PC-9 (cell line): ENCODE data around the gene VPS39. TPM values are rescaled to one million over a fixed set of nuclear protein-coding genes. Genes with fewer than 3 reads are reported as not detected.

Experiments
- BruUV-seq: library from RNA; stranded (reverse); fragments of 400-500 nt; replicated peaks from 2 replicates; lab custom pipeline; 2021; lab: Mats Ljungman, UMichigan
- CTCF ChIA-PET: fragments of 300-600 bp; sonication (Branson Sonifier 250); formaldehyde crosslinking; loops from one replicate; lab custom pipeline; 2022; ENCODE audit warnings: antibody characterized with exemption; lab: Charles Lee
- POLR2A ChIA-PET: fragments of 300-600 bp; sonication (Branson Sonifier 250); formaldehyde crosslinking; loops from one replicate; lab custom pipeline; 2022; ENCODE audit warnings: antibody characterized with exemption; ENCODE audit not compliant: unreplicated experiment; lab: Charles Lee
- DNase-seq, 2 experiments: peaks; one replicate each; pipeline versions ENCODE4 v3.0.0 to v3.0.0-alpha.2; 2015 to 2022; ENCODE audit warnings: mixed read lengths in 1 of 2
- H2AFZ ChIP-seq: fragments of 200-600 bp; sonication (generic); 2 replicates; pipeline ENCODE4 v1.8.1; 2017; ENCODE audit warnings: antibody characterized with exemption
- H3F3A ChIP-seq: fragments of 200-600 bp; sonication (generic); 2 replicates; pipeline ENCODE4 v1.8.1; 2017; ENCODE audit warnings: antibody characterized with exemption, mild to moderate bottlenecking, low read depth; ENCODE audit not compliant: insufficient read depth
- H3K27ac ChIP-seq: fragments of 200-600 bp; sonication (generic); 2 replicates; pipeline ENCODE4 v1.6.1; 2016; ENCODE audit warnings: mixed run types
- H3K27me3 ChIP-seq: fragments of 200-600 bp; sonication (generic); 2 replicates; pipeline ENCODE4 v1.6.1; 2016; ENCODE audit warnings: low read depth, mixed run types; ENCODE audit not compliant: insufficient read depth
- H3K36me3 ChIP-seq: fragments of 200-600 bp; sonication (generic); 2 replicates; pipeline ENCODE4 v1.6.1; 2016; ENCODE audit warnings: low read depth, mixed run types
- H3K4me1 ChIP-seq: fragments of 200-600 bp; sonication (generic); replicated peaks from 2 replicates; pipeline ENCODE4 v1.6.1; 2016; ENCODE audit warnings: mixed run types; ENCODE audit not compliant: insufficient read depth
- H3K4me2 ChIP-seq: fragments of 200-600 bp; sonication (generic); 2 replicates; pipeline ENCODE4 v1.6.1; 2017; ENCODE audit warnings: mixed run types
- H3K4me3 ChIP-seq: fragments of 200-600 bp; sonication (generic); 2 replicates; pipeline ENCODE4 v1.6.1; 2016; ENCODE audit warnings: mixed run types
- H3K79me2 ChIP-seq: fragments of 200-600 bp; sonication (generic); 2 replicates; pipeline ENCODE4 v1.6.1; 2017; ENCODE audit warnings: low read depth, mixed run types
- H3K9me2 ChIP-seq: fragments of 200-600 bp; sonication (generic); 2 replicates; pipeline ENCODE4 v1.8.1; 2017; ENCODE audit warnings: mild to moderate bottlenecking; ENCODE audit not compliant: insufficient read depth
- H3K9me3 ChIP-seq: fragments of 200-600 bp; sonication (generic); 2 replicates; pipeline ENCODE4 v1.8.1; 2016; ENCODE audit warnings: low read depth; ENCODE audit not compliant: insufficient read depth
- H4K20me1 ChIP-seq: fragments of 200-600 bp; sonication (generic); 2 replicates; pipeline ENCODE4 v1.8.1; 2017; ENCODE audit not compliant: insufficient read depth
- CTCF ChIP-seq: fragments of 200-600 bp; sonication (generic); conservative IDR thresholded peaks from 2 replicates; pipeline ENCODE4 v1.6.1; 2017; ENCODE audit warnings: mixed run types, antibody characterized with exemption, mild to moderate bottlenecking, moderate library complexity
- EZH2 ChIP-seq: fragments of 200-600 bp; sonication (generic); IDR thresholded peaks from 2 replicates; pipeline ENCODE4 v1.8.0; 2017; ENCODE audit warnings: antibody characterized with exemption, low read depth
- intact Hi-C: fragments of 100-400 bp; cut with micrococcal nuclease; formaldehyde crosslinking; loops from one replicate; pipeline ENCODE4 v1.10.0; 2022; ENCODE audit not compliant: unreplicated experiment
- total RNA-seq: library from RNA; stranded (reverse); gene quantifications from 2 replicates; pipeline ENCODE4 v1.2.3, GENCODE V29; 2021

VPS39 gene
- total RNA-seq, 1 experiment from 2014 or later: 57.6 TPM

- no peaks in the 10 kb centered on the region for H3F3A ChIP-seq
- no peak overlapping the region for H3K4me2 ChIP-seq
- BruUV-seq: no TSS peak
- ChIA-PET CTCF (interaction anchor here (0.6 kb wide), 1 partner anchor 869 kb away, joined by 3 read pairs; no protein-coding TSS in a partner anchor), POLR2A (no interaction called here)
- H2AFZ ChIP-seq: no peak overlapping the region
- peaks cover 7% of the 10 kb centered on the region; the same call in 1 of the 2 replicates for H3K36me3 ChIP-seq
- no peaks in the 10 kb centered on the region for H3K27me3 ChIP-seq
- no peaks in the 10 kb centered on the region for H3K4me1 ChIP-seq
- TF ChIP-seq CTCF (no peak), EZH2 (no peak)
- no peak for DNase-seq
- no peaks in the 10 kb centered on the region for H4K20me1 ChIP-seq
- intact Hi-C loops: no loop called here
- H3K9me2 ChIP-seq: no peaks in the 10 kb centered on the region
- no peak overlapping the region for H3K4me3 ChIP-seq
- H3K9me3 ChIP-seq: no peaks in the 10 kb centered on the region
- no peaks in the 10 kb centered on the region for H3K79me2 ChIP-seq
- no peak overlapping the region for H3K27ac ChIP-seq
Observed at GRCh38 chr15:42226648-42227047, 18.5 kb upstream of the VPS39 start.

- Histone ChIP-seq H3K36me3 (0 out of 2 replicates have a peak, but pooled peaks cover 4% of the 10 kb centered on the region), H3F3A (no peaks in the 10 kb centered on the region), H3K4me2 (no peak overlapping the region), H3K4me3 (no peak overlapping the region), H3K27me3 (no peaks in the 10 kb centered on the region), H3K4me1 (no peaks in the 10 kb centered on the region), H3K79me2 (no peaks in the 10 kb centered on the region), H3K9me3 (no peaks in the 10 kb centered on the region), H3K9me2 (no peaks in the 10 kb centered on the region), H2AFZ (no peak overlapping the region), H3K27ac (no peak overlapping the region), H4K20me1 (no peaks in the 10 kb centered on the region)
- TF ChIP-seq CTCF (no peak), EZH2 (no peak)
- POLR2A ChIA-PET: no interaction called here
- DNase-seq: no peak
- CTCF ChIA-PET: no interaction called here
- intact Hi-C loops: no loop called here
- no TSS peak for BruUV-seq
Observed at GRCh38 chr15:42220216-42220615, 12.1 kb upstream of the VPS39 start.

- no peaks in the 10 kb centered on the region for H3F3A ChIP-seq
- H3K4me1 ChIP-seq: no peaks in the 10 kb centered on the region
- no peaks in the 10 kb centered on the region for H3K27me3 ChIP-seq
- H3K9me3 ChIP-seq: no peaks in the 10 kb centered on the region
- no peak for DNase-seq
- H3K36me3 ChIP-seq: 0 out of 2 replicates have a peak, but pooled peaks cover 4% of the 10 kb centered on the region
- no peak overlapping the region for H3K4me3 ChIP-seq
- no peak overlapping the region for H2AFZ ChIP-seq
- intact Hi-C loops: no loop called here
- BruUV-seq: no TSS peak
- no peak overlapping the region for H3K27ac ChIP-seq
- no peak overlapping the region for H3K4me2 ChIP-seq
- no peaks in the 10 kb centered on the region for H3K9me2 ChIP-seq
- H4K20me1 ChIP-seq: no peaks in the 10 kb centered on the region
- TF ChIP-seq CTCF (no peak), EZH2 (no peak)
- H3K79me2 ChIP-seq: no peaks in the 10 kb centered on the region
- CTCF ChIA-PET: no interaction called here
- POLR2A ChIA-PET: no interaction called here
Observed at GRCh38 chr15:42218953-42219592, 11.0 kb upstream of the VPS39 start.
